OCI-LY7 (cell line): Measurements from ENCODE around the gene BPIFB4. TPM values are rescaled to one million over a fixed set of nuclear protein-coding genes. Genes with fewer than 3 reads are reported as not detected.
"Not testable (repeated sequence)": the region's sequence is repeated elsewhere in the genome, so short reads cannot be mapped to it uniquely, and the experiment has no call there.

Experiments used
- BruUV-seq: library from RNA; stranded (reverse); fragments of 400-500 nt; replicated peaks from 2 replicates; lab custom pipeline; 2021; lab: Mats Ljungman, UMichigan
- CTCF ChIA-PET: fragments of 300-600 bp; sonication (Branson Sonifier 250); formaldehyde crosslinking; loops from one replicate; lab custom pipeline; 2022; ENCODE audit warnings: antibody characterized with exemption; ENCODE audit not compliant: unreplicated experiment; lab: Charles Lee
- POLR2A ChIA-PET: fragments of 300-600 bp; sonication (Branson Sonifier 250); formaldehyde crosslinking; loops from one replicate; lab custom pipeline; 2022; ENCODE audit warnings: antibody characterized with exemption; lab: Charles Lee
- DNase-seq: peaks from one replicate; pipeline ENCODE4 v3.0.0-alpha.2; 2015; ENCODE audit warnings: low spot score
- H2AFZ ChIP-seq: fragments of 200-600 bp; sonication (generic), shearing (Covaris generic); 2 replicates; pipeline ENCODE4 v1.6.1; 2014; ENCODE audit warnings: mild to moderate bottlenecking, antibody characterized with exemption, low read length, moderate library complexity
- H3K27ac ChIP-seq: fragments of 200-600 bp; sonication (generic); 2 replicates; pipeline ENCODE4 v1.5.1; 2014; ENCODE audit warnings: mixed run types, low read depth, mild to moderate bottlenecking, moderate library complexity, low read length, inconsistent platforms; ENCODE audit not compliant: poor library complexity, severe bottlenecking
- H3K36me3 ChIP-seq: fragments of 200-600 bp; sonication (generic); 2 replicates; pipeline ENCODE4 v1.6.1; 2014; ENCODE audit warnings: mild to moderate bottlenecking, antibody characterized with exemption, low read length, moderate library complexity, mixed read lengths; ENCODE audit not compliant: insufficient read depth
- H3K4me1 ChIP-seq: fragments of 200-600 bp; sonication (generic); 2 replicates; pipeline ENCODE4 v1.5.1; 2014; ENCODE audit warnings: mild to moderate bottlenecking, low read length; ENCODE audit not compliant: insufficient read depth, poor library complexity, severe bottlenecking
- H3K4me2 ChIP-seq: fragments of 200-600 bp; sonication (generic); 2 replicates; pipeline ENCODE4 v1.6.1; 2014; ENCODE audit warnings: mild to moderate bottlenecking, low read length
- H3K4me3 ChIP-seq: fragments of 200-600 bp; sonication (generic); 2 replicates; pipeline ENCODE4 v1.5.1; 2014; ENCODE audit warnings: mild to moderate bottlenecking, low read depth, low read length; ENCODE audit not compliant: poor library complexity, severe bottlenecking
- H3K79me2 ChIP-seq: fragments of 200-600 bp; sonication (generic); 2 replicates; pipeline ENCODE4 v1.6.1; 2016; ENCODE audit warnings: low read depth, mild to moderate bottlenecking, low read length, moderate library complexity, mixed read lengths; ENCODE audit not compliant: insufficient read depth
- H3K9me2 ChIP-seq: fragments of 200-600 bp; sonication (generic); 2 replicates; pipeline ENCODE4 v1.6.1; 2016; ENCODE audit warnings: mild to moderate bottlenecking, low read length, mixed read lengths; ENCODE audit not compliant: insufficient read depth
- H3K9me3 ChIP-seq: fragments of 200-600 bp; sonication (generic); 2 replicates; pipeline ENCODE4 v1.6.1; 2014; ENCODE audit warnings: mild to moderate bottlenecking, mixed run types, low read length, mixed read lengths
- H4K20me1 ChIP-seq: fragments of 200-600 bp; sonication (generic); 2 replicates; pipeline ENCODE4 v1.6.1; 2014; ENCODE audit warnings: mild to moderate bottlenecking, antibody characterized with exemption, low read length, moderate library complexity, mixed read lengths; ENCODE audit not compliant: insufficient read depth
- EZH2phosphoT487 ChIP-seq: fragments of 200-600 bp; sonication (generic); IDR thresholded peaks from 2 replicates; pipeline ENCODE4 v1.6.1; 2018; ENCODE audit warnings: low read depth, borderline replicate concordance, mild to moderate bottlenecking, mixed run types, antibody characterized with exemption, low read length, moderate library complexity, mixed read lengths
- intact Hi-C: fragments of 100-400 bp; cut with micrococcal nuclease; formaldehyde crosslinking; loops from one replicate; pipeline ENCODE4 v1.10.0; 2022; ENCODE audit not compliant: unreplicated experiment
- total RNA-seq, 2 experiments: library from RNA; depleted of rRNA in 1 of 2; stranded (reverse); fragments of >200 nt in 1 of 2; shearing (Covaris generic) in 1 of 2; gene quantifications; 2 replicates each; pipeline ENCODE4 v1.2.3, GENCODE V29; 2014 to 2022
- TF ChIP-seq, protein P1 (sequence below): fragments of 200-600 bp; sonication (generic); conservative IDR thresholded peaks from 2 replicates; pipeline ENCODE4 v1.5.1; 2014; ENCODE audit warnings: mild to moderate bottlenecking, antibody characterized with exemption, low read length, moderate library complexity, mixed read lengths

Gene BPIFB4
- total RNA-seq, 2 experiments from 2014 or later, result not detected

DNA sequence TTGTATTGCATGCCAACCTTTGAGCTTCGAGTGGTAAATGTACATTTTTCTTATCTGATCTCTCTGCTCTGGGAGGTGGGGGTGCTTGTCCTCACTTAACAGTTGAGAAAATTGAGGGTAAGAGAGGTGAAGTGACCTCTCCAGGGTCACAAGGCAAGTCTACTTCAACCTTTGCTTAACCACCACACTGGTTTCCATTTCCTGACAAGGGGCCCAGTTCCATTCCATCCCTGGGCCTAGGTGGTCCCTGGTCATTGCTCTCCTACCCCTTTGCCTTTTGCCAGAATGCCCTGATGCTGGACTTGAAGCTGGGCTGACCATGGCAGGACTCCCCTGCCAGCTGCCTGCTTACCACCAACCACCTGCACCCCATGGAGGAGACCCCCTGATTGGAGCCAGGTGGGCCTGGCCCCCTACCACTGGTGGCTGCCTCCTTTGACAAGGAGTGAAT lies 35.7 kb upstream of the BPIFB4 start:
- H2AFZ ChIP-seq, result no peak overlapping the region
- no peak for DNase-seq
- TF ChIP-seq, protein P1, sequence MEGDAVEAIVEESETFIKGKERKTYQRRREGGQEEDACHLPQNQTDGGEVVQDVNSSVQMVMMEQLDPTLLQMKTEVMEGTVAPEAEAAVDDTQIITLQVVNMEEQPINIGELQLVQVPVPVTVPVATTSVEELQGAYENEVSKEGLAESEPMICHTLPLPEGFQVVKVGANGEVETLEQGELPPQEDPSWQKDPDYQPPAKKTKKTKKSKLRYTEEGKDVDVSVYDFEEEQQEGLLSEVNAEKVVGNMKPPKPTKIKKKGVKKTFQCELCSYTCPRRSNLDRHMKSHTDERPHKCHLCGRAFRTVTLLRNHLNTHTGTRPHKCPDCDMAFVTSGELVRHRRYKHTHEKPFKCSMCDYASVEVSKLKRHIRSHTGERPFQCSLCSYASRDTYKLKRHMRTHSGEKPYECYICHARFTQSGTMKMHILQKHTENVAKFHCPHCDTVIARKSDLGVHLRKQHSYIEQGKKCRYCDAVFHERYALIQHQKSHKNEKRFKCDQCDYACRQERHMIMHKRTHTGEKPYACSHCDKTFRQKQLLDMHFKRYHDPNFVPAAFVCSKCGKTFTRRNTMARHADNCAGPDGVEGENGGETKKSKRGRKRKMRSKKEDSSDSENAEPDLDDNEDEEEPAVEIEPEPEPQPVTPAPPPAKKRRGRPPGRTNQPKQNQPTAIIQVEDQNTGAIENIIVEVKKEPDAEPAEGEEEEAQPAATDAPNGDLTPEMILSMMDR, result no peak
- TF ChIP-seq EZH2phosphoT487, result no peak
- ChIA-PET POLR2A (interaction anchor here (0.6 kb wide), 1 partner anchor 505 kb away, joined by 3 read pairs; no protein-coding TSS in a partner anchor), CTCF (no interaction called here)
- H4K20me1 ChIP-seq, result no peaks in the 10 kb centered on the region
- no peaks in the 10 kb centered on the region for H3K36me3 ChIP-seq
- BruUV-seq, result no TSS peak
- H3K4me3 ChIP-seq, result no peak overlapping the region
- H3K9me2 ChIP-seq, result no peaks in the 10 kb centered on the region
- H3K27ac ChIP-seq, result no peak overlapping the region
- no peaks in the 10 kb centered on the region for H3K9me3 ChIP-seq
- H3K4me2 ChIP-seq, result no peak overlapping the region
- H3K4me1 ChIP-seq, result no peaks in the 10 kb centered on the region
- no peaks in the 10 kb centered on the region for H3K79me2 ChIP-seq
- intact Hi-C loops, result no loop called here

DNA sequence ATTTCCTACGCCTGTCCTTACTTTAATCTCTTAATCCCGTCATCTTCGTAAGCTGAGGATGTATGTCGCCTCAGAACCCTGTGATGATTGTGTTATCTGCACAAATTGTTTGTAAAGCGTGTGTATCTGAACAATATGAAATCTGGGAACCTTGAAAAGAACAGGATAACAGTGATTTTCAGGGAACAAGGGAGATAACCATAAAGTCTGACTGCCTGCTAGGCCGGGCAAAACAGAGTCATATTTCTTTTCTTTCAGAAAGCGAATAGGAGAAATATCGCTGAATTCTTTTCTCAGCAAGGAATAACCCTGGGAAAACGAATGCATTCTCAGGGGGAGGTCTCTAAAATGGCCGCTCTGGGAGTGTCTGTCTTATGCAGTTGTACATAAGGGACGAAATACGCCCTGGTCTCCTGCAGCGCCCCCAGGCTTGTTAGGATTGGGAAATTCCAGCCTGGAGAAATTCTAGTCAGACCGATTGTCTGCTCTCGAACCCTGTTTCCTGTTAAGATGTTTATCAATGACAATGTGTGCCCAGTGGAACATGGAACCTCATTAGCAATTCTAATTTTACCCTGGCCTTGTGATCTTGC lies 34.2 kb upstream of the BPIFB4 start:
- H3K36me3 ChIP-seq, BruUV-seq, H3K27ac ChIP-seq, H3K4me1 ChIP-seq, H3K4me2 ChIP-seq, H3K4me3 ChIP-seq, H3K9me2 ChIP-seq, H2AFZ ChIP-seq, H3K79me2 ChIP-seq, CTCF ChIA-PET, POLR2A ChIA-PET, H3K9me3 ChIP-seq, intact Hi-C loops, H4K20me1 ChIP-seq: not testable (repeated sequence)
- DNase-seq, result peak; percentile 13

DNA sequence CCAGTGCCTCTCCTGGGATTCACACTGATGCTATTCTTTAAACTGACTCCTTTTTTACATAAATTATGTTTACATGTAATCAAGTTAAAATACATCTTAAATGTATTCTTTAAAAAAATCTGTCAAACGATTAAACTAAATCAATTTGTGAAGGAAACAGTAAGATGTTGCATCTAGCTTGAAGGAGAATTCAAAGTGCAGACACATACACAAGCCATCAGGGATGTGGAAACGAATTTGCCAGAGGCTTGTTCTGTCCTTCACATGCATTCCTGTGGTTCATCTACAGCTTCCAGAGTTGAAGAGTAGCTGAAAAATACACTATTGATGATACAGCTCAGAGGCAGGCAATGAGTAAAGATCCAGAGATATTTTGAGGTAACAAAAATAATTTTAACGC lies 33.0 kb upstream of the BPIFB4 start:
- Histone ChIP-seq H3K27ac (no peak overlapping the region), H3K9me3 (no peaks in the 10 kb centered on the region), H4K20me1 (no peaks in the 10 kb centered on the region), H3K4me2 (no peak overlapping the region), H3K9me2 (no peaks in the 10 kb centered on the region), H3K79me2 (no peaks in the 10 kb centered on the region), H3K36me3 (no peaks in the 10 kb centered on the region), H3K4me3 (no peak overlapping the region), H3K4me1 (no peaks in the 10 kb centered on the region), H2AFZ (no peak overlapping the region)
- no peak for TF ChIP-seq EZH2phosphoT487
- TF ChIP-seq, protein P1, result no peak
- ChIA-PET CTCF (no interaction called here), POLR2A (interaction anchor here (0.6 kb wide), 1 partner anchor 1166 kb away, joined by 4 read pairs; no protein-coding TSS in a partner anchor)
- BruUV-seq, result no TSS peak
- intact Hi-C loops, result no loop called here
- no peak for DNase-seq
